ENCODE data around the gene UNC5C.

UNC5C gene

DNA sequence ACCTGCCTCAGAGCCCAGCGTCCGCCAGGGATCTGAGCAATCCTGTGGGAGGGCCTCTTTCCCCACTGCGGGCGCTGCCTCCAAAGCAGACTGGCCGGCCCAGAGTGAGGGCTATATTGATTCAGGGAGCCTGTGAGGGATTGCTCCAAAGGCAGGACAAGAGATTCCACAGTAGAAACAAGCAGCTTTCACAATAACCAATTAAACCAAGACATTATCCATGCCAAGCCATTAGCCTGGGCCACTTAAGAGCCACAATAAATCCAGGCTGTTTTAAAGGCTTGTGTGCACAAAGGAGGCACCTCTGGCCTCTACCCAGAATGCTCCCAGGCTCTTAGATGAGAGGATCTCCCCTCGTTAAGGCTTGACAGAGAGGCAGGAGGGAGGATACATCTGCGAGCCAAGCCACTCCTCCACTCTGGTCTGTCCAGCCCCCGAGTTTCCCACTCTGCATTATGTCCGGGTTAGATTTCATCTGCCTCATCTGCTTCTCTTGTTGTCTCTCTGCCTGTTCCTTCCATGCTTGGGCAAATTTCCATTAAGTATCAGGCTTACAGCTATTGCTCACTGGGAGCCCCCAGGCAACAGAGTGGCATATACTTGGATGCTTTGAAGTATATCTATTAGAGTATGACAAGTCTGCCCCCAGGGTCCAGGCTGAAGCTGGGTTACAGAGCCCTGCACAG, 357.9 kb downstream of the UNC5C start:
- Histone ChIP-seq H2AK5ac (ENCODE audit: low read length) (no peak overlapping the region), H3K23ac (ENCODE audit: low read length) (no peak overlapping the region), H3K27ac (ENCODE audit: low read depth, low read length) (no peak overlapping the region), H2BK15ac (replicated peaks; ENCODE audit: low read depth) (no peak overlapping the region), H2BK120ac (ENCODE audit: low read depth, low read length) (no peak overlapping the region), H3K4ac (ENCODE audit: low read depth, low read length) (no peak overlapping the region), H3K9ac (ENCODE audit: low read length) (no peak overlapping the region), H2BK5ac (ENCODE audit: low read length) (no peak overlapping the region), H3K79me1 (ENCODE audit: low read length) (no peaks in the 10 kb centered on the region), H3K4me1 (ENCODE audit: control insufficient read depth, low read depth, low read length) (no peaks in the 10 kb centered on the region), H3K18ac (ENCODE audit: low read length) (no peak overlapping the region), H3K4me2 (ENCODE audit: low read length) (no peak overlapping the region), H3K27me3 (ENCODE audit: insufficient read depth, low read length, poor library complexity) (no peaks in the 10 kb centered on the region), H4K8ac (ENCODE audit: low read depth, low read length) (no peak overlapping the region), H3K56ac (ENCODE audit: low read length) (no peak overlapping the region), H4K5ac (ENCODE audit: low read length) (no peak overlapping the region), H3K79me2 (ENCODE audit: control insufficient read depth, insufficient read depth, low read length) (no peaks in the 10 kb centered on the region), H3K4me3 (ENCODE audit: low read length) (no peak overlapping the region), H3K36me3 (ENCODE audit: control insufficient read depth, insufficient read depth, low read length) (no peaks in the 10 kb centered on the region)
- DNase-seq = no peak
- WGBS (ENCODE audit: extremely low coverage, insufficient coverage, low lambda C conversion rate) = no CpG with 5 or more reads among the region's 9 CpGs

DNA sequence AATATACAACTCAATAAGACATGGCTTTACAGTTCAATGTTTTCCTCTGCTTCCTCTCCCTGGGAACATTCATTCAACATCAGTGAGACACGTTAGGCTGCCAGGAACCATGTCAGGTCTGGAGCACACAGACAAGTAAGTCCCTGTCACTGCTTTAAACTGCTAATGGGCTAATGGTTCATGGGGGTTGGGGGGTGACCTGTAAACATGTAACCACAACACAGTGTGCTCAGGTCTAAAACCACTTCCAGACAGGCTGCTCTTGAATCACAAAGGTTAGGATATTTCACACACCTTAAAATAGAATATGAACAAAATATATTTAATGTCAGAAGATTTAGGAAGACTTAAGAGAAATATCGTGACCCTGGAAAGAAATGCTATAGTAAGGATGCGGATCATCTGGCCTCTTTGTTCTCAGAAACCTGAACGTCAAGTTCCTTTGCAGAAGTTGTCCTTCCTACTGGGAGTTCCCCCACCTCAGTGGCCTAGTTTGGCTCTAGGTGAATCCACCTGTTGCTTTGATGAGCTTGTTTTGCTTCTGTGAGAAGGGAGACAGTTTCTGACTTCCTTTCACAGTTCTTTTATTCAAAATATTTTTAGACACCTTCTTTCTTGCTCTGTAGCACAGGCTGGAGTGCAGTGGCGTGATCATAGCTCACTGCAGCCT, 359.9 kb downstream of the UNC5C start:
- no peaks in the 10 kb centered on the region for H3K4me1 ChIP-seq (ENCODE audit: control insufficient read depth, low read depth, low read length)
- H3K36me3 ChIP-seq (ENCODE audit: control insufficient read depth, insufficient read depth, low read length) = no peaks in the 10 kb centered on the region
- no peak overlapping the region for H2AK5ac ChIP-seq (ENCODE audit: low read length)
- no peak overlapping the region for H2BK15ac ChIP-seq (replicated peaks; ENCODE audit: low read depth)
- no peak overlapping the region for H3K56ac ChIP-seq (ENCODE audit: low read length)
- no peaks in the 10 kb centered on the region for H3K79me1 ChIP-seq (ENCODE audit: low read length)
- H3K79me2 ChIP-seq (ENCODE audit: control insufficient read depth, insufficient read depth, low read length) = no peaks in the 10 kb centered on the region
- no peaks in the 10 kb centered on the region for H3K27me3 ChIP-seq (ENCODE audit: insufficient read depth, low read length, poor library complexity)
- WGBS (ENCODE audit: extremely low coverage, insufficient coverage, low lambda C conversion rate) = no CpG with 5 or more reads among the region's 5 CpGs
- no peak overlapping the region for H3K4ac ChIP-seq (ENCODE audit: low read depth, low read length)
- no peak overlapping the region for H4K5ac ChIP-seq (ENCODE audit: low read length)
- no peak overlapping the region for H2BK5ac ChIP-seq (ENCODE audit: low read length)
- H3K23ac ChIP-seq (ENCODE audit: low read length) = no peak overlapping the region
- H3K27ac ChIP-seq (ENCODE audit: low read depth, low read length) = no peak overlapping the region
- no peak overlapping the region for H4K8ac ChIP-seq (ENCODE audit: low read depth, low read length)
- no peak overlapping the region for H3K18ac ChIP-seq (ENCODE audit: low read length)
- no peak overlapping the region for H2BK120ac ChIP-seq (ENCODE audit: low read depth, low read length)
- H3K4me3 ChIP-seq (ENCODE audit: low read length) = no peak overlapping the region
- DNase-seq = no peak
- H3K4me2 ChIP-seq (ENCODE audit: low read length) = no peak overlapping the region
- H3K9ac ChIP-seq (ENCODE audit: low read length) = no peak overlapping the region

- Histone ChIP-seq H3K23ac (ENCODE audit: low read length) (no peak overlapping the region), H4K8ac (ENCODE audit: low read depth, low read length) (no peak overlapping the region), H3K9ac (ENCODE audit: low read length) (no peak overlapping the region), H3K4me3 (ENCODE audit: low read length) (no peak overlapping the region), H2BK15ac (replicated peaks; ENCODE audit: low read depth) (no peak overlapping the region), H3K79me1 (ENCODE audit: low read length) (no peaks in the 10 kb centered on the region), H3K79me2 (ENCODE audit: control insufficient read depth, insufficient read depth, low read length) (no peaks in the 10 kb centered on the region), H2BK5ac (ENCODE audit: low read length) (no peak overlapping the region), H4K5ac (ENCODE audit: low read length) (no peak overlapping the region), H3K4me2 (ENCODE audit: low read length) (no peak overlapping the region), H3K27ac (ENCODE audit: low read depth, low read length) (no peak overlapping the region), H2BK120ac (ENCODE audit: low read depth, low read length) (no peak overlapping the region), H3K36me3 (ENCODE audit: control insufficient read depth, insufficient read depth, low read length) (no peaks in the 10 kb centered on the region), H2AK5ac (ENCODE audit: low read length) (no peak overlapping the region), H3K4ac (ENCODE audit: low read depth, low read length) (no peak overlapping the region), H3K27me3 (ENCODE audit: insufficient read depth, low read length, poor library complexity) (no peaks in the 10 kb centered on the region), H3K56ac (ENCODE audit: low read length) (no peak overlapping the region), H3K18ac (ENCODE audit: low read length) (no peak overlapping the region), H3K4me1 (ENCODE audit: control insufficient read depth, low read depth, low read length) (no peaks in the 10 kb centered on the region)
- WGBS (ENCODE audit: extremely low coverage, insufficient coverage, low lambda C conversion rate) = no CpG with 5 or more reads among the region's 8 CpGs
- DNase-seq = no peak
Measured at GRCh38 chr4:95186666-95187065, 362.1 kb downstream of the UNC5C start.

GRCh38 chr4:95183656-95184408, 364.9 kb downstream of the UNC5C start:
- Histone ChIP-seq H3K79me1 (ENCODE audit: low read length) (no peaks in the 10 kb centered on the region), H2BK15ac (replicated peaks; ENCODE audit: low read depth) (no peak overlapping the region), H2BK120ac (ENCODE audit: low read depth, low read length) (no peak overlapping the region), H3K4ac (ENCODE audit: low read depth, low read length) (no peak overlapping the region), H3K36me3 (ENCODE audit: control insufficient read depth, insufficient read depth, low read length) (no peaks in the 10 kb centered on the region), H2BK5ac (ENCODE audit: low read length) (no peak overlapping the region), H3K18ac (ENCODE audit: low read length) (no peak overlapping the region), H3K27me3 (ENCODE audit: insufficient read depth, low read length, poor library complexity) (no peaks in the 10 kb centered on the region), H3K56ac (ENCODE audit: low read length) (no peak overlapping the region), H3K9ac (ENCODE audit: low read length) (no peak overlapping the region), H2AK5ac (ENCODE audit: low read length) (no peak overlapping the region), H3K27ac (ENCODE audit: low read depth, low read length) (no peak overlapping the region), H3K4me1 (ENCODE audit: control insufficient read depth, low read depth, low read length) (peaks cover 4% of the 10 kb centered on the region), H3K23ac (ENCODE audit: low read length) (no peak overlapping the region), H3K4me3 (ENCODE audit: low read length) (no peak overlapping the region), H4K5ac (ENCODE audit: low read length) (no peak overlapping the region), H3K4me2 (ENCODE audit: low read length) (no peak overlapping the region), H4K8ac (ENCODE audit: low read depth, low read length) (no peak overlapping the region), H3K79me2 (ENCODE audit: control insufficient read depth, insufficient read depth, low read length) (no peaks in the 10 kb centered on the region)
- DNase-seq = no peak
- WGBS (ENCODE audit: extremely low coverage, insufficient coverage, low lambda C conversion rate) = no CpG with 5 or more reads among the region's 5 CpGs

GRCh38 chr4:95181996-95182306, 366.8 kb downstream of the UNC5C start:
- Histone ChIP-seq H3K4me2 (ENCODE audit: low read length) (no peak overlapping the region), H3K56ac (ENCODE audit: low read length) (no peak overlapping the region), H3K79me1 (ENCODE audit: low read length) (no peaks in the 10 kb centered on the region), H3K23ac (ENCODE audit: low read length) (no peak overlapping the region), H3K27me3 (ENCODE audit: insufficient read depth, low read length, poor library complexity) (no peaks in the 10 kb centered on the region), H2BK15ac (replicated peaks; ENCODE audit: low read depth) (no peak overlapping the region), H3K18ac (ENCODE audit: low read length) (no peak overlapping the region), H3K4ac (ENCODE audit: low read depth, low read length) (no peak overlapping the region), H3K9ac (ENCODE audit: low read length) (no peak overlapping the region), H3K27ac (ENCODE audit: low read depth, low read length) (no peak overlapping the region), H4K8ac (ENCODE audit: low read depth, low read length) (no peak overlapping the region), H3K79me2 (ENCODE audit: control insufficient read depth, insufficient read depth, low read length) (no peaks in the 10 kb centered on the region), H4K5ac (ENCODE audit: low read length) (no peak overlapping the region), H3K4me3 (ENCODE audit: low read length) (no peak overlapping the region), H2BK120ac (ENCODE audit: low read depth, low read length) (no peak overlapping the region), H2BK5ac (ENCODE audit: low read length) (no peak overlapping the region), H2AK5ac (ENCODE audit: low read length) (no peak overlapping the region), H3K36me3 (ENCODE audit: control insufficient read depth, insufficient read depth, low read length) (no peaks in the 10 kb centered on the region), H3K4me1 (ENCODE audit: control insufficient read depth, low read depth, low read length) (peaks cover 4% of the 10 kb centered on the region)
- peak; percentile 45 for DNase-seq
- WGBS (ENCODE audit: extremely low coverage, insufficient coverage, low lambda C conversion rate) = no CpG with 5 or more reads among the region's 2 CpGs

All from mesendoderm (in vitro differentiated cells).